Measurements from ENCODE around the gene GNPDA1.

Gene GNPDA1

DNA sequence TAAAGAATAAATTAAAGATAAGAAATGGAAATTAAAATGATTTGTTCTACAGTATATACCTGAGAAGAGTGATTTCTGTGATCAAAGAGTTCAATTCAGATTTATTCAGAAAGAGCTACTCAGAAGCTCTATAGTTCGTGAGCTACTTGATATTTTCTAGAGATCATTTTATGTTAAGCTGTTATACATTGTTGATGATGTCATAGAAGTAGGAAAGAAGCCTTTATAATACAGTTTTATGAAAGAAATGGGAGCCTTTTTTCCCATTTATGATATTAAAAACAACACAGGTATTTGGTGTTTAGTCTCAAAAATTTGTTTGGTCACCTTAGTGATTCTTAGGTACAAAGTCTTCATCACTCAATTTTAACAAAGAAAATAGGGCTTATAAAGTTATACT lies 23.1 kb downstream of the GNPDA1 start:
- no peak for DNase-seq

DNA sequence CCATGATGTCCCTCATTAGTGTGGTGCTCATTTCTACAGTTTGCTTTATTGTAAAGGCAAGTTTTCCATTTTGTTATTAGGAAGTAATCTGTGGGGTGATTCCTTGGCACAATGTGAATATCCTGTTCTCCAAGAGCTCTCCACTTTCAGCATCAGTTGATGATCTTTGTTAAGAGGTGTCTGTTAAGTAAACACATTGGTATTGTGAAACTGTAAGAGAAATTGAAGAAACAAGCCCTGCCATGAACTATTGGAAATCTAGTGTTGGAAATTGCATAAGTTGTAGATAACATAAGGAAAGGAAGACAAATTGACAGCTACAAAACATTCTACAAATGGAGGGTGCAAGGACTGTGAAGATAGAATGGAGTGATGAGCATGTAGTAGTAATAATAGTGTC lies 26.8 kb downstream of the GNPDA1 start:
- DNase-seq = no peak

DNA sequence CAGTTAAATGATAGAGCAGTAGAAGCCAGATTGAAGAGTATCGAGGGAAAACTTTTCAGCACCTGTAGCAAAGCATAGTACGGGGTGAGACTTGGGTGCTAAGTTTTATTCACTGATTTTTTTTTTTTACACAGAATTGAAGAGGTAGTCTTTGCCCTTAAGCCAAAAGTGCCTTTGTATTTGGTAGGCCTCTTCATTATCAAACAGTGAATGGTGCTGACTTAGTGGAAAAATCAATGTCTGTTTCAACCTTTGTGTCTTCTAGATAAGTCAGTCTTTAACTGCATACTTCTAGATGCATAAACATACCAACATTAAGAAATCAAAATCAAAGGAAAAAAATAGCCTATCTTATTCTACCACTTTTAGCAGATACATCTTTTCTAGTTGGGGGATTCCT lies 30.2 kb downstream of the GNPDA1 start:
- DNase-seq = no peak

DNA sequence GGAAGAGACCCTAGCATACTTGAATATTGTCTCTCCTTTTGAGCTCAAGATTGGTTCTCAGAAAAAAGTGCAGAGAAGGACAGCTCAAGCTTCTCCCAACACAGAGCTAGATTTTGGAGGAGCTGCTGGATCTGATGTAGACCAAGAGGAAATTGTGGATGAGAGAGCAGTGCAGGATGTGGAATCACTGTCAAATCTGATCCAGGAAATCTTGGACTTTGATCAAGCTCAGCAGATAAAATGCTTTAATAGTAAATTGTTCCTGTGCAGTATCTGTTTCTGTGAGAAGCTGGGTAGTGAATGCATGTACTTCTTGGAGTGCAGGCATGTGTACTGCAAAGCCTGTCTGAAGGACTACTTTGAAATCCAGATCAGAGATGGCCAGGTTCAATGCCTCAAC lies 34.4 kb downstream of the GNPDA1 start:
- DNase-seq = no peak

DNA sequence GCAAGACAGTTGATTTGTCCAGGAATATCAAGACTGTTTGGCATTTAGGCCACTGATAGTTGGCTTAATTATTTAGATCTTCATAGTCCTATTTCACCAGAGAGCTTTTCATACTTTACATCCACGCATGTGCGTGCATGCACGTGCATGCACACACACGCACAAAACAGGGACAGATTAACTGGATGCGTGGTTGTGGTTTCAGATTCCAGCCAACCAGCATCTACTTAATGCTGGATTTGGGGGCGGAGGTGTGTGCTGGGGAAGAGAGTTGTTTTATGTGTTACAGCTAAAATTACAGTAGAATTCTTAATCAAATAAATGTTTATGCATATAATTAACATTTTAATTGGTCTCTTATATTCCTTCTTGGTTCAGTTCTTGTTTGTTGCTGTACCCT lies 36.7 kb downstream of the GNPDA1 start:
- no peak for DNase-seq

DNA sequence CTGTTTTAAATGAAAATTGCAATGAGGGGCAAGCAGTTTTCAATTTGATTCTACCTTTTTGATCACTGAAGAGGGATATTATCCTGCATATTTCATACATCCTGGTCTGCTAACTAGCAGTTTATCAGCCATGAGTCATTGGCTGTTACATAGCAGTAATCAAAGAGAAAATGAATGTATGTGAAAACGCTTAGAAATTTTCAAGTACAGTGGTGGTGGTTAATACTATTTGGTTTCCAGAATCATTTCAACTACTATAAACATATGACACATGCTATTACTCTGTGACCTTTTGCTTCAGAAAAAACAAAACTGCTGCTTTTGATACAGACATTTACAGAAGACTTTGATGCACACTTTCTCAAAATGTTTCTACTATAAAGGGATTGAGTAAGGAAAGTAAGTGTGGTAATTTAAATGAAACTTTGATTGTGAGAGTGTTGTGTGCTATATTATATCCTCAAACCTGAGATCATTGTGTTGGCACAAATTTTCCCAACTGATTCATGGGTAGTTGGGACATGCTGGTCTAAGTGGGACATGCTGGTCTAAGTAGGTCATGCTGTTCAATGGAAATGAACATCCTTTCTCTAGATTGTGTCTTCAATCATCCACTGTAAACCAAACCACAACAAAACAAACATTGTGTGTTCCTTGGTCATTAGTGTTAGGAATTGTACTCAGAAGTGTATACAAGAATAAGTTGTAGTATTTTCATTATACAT lies 38.8 kb downstream of the GNPDA1 start:
- no peak for DNase-seq

DNA sequence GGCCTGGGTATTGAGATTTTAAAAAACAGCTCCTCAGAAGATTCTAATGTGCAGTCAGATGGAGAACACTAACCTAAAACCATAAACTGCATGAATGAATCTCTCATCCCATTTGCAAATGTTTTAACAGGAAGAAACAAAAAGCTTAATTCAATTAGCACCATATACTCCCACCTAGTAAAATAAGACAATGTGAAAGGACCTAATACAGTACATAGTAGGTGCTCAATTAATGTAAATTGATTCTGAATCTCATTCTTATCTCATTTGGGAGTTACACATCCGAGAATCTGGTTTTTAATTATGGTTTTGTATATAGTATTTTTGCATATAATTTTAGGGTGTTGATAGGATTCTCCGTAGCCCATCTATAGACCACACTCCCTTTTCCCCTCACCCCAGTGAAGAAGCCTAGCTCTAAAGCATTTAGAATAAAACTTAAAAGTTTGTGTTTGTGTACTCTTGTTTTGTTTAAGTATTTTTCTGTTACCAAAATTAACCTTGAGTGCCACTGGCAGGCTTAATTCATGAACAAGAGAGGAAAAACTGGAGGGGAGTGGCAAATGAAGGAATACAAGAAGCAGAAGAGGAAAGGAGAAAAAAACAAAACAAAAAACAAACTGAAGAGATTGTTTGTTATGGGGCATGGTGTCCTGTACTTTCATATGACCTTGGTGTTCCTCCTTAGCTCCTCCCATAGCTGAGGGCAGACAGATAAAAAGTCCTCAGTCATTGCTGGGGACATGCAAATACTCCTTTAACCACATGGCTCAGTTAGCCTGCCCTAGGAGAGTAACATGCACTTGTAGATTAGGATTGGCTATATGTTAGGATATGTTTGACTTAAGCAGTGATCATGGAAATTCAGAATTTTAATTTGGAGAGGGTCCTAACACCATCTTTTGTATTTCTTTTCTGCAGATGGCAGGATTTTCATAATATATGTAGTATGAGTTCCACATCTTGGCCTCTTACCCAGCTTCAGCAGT lies 42.8 kb downstream of the GNPDA1 start:
- no peak for DNase-seq

DNA sequence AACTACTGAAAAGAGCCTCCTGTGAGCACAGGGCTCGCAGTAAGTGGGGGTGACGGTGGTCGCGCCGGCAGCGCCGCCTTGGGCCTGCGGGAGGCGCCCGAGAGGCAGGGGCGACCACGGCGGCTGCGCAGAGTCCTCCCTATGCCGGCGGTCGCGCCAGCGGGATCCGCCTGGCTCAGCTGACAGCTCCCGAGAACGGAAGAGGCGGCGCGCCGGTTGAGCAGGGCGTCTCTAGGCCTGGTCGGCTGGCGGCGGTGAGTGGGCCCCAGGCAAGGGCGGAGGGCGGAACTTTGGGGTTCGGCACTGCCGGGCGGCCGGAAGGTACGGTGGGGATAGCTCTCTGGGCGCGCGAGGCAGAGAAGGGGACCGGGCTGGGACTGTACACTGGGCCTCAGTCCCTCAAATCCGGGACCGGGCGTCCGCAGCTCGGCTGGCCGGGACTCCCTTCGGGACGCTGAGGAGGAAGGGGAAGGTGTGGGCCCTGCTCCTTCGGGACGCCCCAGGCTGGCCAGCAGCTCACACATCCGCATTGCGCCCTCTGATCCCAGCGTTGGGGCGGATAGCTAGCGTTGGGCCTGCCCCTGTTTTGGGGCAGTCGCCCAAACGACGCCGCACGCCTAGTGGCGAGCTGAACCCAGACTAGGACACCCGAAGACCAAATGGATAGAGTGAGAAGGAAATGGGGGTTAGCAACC lies 43.8 kb downstream of the GNPDA1 start, which contains the start of gene RNF14:
Gene RNF14 (plus strand): TSS at position 192 of the 695 bp plus-strand sequence. CDS start 4,484 bp downstream, outside the sequence.
- DNase-seq = peak; percentile 83

DNA sequence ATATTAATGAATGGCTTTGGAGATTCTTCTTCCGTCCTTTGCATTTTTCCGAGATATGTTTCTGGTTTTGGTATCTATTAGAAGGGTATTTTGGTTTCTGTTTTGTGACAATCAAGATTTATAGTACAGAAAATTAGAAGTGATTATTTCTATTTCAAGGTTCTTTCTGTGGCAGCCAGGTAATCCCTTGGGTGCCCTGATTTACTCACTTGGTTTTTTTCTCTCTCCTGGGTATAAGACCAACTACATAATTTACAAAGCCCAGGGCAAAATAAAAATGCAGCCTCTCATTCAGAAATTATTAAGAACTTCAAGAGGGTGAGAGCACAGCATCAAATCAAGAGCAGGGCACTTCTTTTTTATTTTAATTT lies 45.9 kb downstream of the GNPDA1 start:
- DNase-seq = no peak

DNA sequence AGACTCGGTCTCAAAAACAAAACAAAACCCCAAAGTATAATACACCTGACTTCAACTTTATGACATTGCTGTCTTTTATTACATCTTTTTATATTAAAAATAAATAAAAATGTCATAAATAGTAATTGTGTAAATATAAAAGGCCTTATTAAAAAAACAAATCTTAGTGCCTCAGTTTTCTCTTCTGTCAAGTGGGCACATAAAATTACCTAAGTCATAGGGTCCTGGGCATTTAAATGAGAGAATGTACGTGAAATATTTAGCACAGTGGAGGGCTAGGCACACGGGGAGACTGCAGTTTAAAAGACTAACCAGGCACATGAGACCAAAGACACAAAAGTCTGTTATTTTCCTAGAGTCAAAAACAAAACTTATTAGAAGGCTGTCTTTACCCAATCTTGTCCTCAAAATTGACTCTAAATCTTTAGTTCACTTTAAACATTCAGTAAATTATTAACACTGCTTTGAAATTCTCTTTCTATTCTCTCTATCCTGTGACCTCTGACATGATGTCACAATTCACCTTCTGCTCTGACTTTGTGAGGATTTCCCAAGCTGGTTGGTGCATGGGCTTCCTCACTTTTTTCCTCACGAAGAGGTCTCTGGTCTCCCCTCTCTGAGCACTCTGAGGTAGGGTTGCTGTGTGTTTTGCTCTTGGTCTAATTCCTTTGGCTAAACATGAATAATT lies 46.4 kb downstream of the GNPDA1 start:
- no peak for DNase-seq

DNA sequence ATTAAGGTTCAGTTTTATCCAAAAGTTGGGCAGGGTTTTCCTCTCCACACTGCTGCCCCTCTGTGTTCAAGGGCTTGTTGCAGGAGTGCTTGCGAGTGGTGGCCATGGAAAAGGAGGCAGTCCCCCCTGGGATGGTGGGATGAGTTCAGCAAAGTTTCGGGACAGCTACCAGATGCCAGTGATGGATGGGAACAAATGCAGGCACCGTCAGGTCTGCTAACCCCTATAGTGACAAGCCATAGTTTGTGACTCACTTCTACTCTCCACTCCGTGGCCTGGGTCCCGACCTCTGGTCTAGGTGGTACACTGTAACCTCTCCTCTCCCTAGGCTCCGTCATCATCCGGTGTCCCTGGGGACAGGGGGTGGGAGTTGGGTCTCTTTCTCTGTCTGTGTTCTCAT lies 47.8 kb downstream of the GNPDA1 start:
- no peak for DNase-seq

DNA sequence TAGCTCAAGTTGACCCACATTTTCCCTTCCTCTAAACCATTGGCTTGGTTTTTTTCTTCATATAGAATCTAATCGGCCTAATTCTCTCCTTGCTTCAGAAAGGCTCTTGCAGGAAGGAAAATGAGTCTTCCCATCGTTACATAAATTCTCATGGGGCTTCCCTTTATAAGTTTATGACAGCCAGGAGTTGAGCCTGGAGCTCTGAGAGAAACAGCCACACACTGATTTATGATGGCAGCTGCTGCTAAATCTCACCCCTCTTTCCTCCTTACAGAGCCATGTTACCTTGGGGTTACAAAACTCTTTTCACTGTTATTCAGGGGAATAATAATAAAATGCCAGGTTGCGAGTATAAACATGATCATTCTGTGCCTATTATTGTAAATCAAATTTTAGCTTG lies 49.1 kb downstream of the GNPDA1 start:
- no peak for DNase-seq

DNA sequence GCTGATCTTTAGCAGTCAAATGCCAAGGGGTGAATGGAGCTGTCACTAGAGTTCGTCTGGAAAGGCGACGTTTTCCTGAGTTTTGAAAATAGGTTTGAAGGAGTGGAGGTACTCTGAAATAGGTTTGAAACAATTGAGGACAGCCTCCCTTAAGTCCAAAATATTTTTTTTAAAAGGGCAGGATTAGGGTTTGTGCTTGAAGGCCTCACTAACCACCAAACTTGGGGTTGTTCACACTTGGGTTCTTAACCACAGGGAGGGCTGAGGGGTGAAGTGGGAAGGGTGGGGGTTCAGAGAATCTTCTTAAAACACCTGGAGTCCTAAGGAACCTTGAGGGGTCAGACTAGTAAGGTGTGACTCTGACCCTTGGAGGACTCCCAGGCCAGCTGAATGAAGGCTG lies 51.4 kb downstream of the GNPDA1 start:
- no peak for DNase-seq

DNA sequence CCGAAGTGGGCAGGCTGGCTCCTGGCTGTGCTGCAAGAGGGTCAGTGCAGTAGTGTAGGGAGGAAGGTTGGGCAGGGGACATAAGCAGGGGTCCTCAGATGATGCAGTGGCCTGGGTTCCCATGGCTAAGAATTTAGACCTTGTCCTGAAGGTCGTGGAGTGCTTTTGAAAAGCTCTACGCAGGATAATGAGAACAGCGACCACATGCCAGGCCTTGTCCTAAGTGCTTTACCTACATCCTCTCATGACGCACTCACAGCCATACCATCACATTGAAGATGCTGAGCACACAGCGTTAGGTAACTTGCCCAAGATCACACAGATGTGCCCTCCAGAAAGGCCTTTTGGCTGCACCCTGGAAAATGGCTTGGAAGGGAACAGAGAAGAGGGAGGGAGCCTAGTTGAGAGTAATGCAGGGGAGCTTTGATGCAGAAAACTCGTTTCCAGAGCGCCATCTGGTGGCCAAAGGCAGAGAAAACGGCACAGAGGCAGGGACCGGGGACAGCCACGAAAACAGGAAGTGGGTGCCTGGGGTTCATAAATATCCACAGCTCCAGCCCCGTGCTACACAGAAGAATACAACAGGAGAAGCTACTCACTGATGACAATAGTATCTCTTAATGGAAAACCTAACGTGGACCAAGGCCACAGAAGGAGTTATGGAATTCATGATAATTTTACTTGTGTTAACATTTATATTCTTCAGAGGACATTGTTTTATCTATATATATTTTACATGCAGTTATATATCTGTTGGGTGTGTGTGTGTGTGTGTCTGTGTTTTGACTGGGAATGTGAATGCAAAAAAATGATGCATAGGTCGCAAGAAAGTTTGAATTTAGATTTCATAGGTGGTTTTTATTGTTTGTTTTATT lies 52.1 kb downstream of the GNPDA1 start:
- no peak for DNase-seq

DNA sequence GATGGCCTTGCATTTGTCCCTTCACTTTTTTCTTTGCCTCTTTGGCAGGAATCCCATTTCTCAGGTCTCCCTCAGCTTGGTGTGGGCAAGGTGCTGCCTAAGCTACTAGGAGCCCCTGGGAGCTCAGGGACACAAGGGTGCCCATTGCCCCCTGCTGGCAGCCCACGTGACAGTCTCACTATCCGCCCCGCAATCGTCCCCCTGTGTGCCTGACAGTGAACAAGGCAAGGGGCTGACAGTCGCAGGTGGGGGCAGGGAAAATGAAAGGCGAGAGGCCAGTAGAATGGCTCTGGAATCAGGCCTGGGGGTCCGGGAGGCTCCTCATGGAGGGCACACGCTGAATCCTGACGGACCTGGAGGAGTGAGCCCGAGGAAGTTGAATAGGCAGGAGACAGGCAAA lies 52.8 kb downstream of the GNPDA1 start:
- DNase-seq = no peak

DNA sequence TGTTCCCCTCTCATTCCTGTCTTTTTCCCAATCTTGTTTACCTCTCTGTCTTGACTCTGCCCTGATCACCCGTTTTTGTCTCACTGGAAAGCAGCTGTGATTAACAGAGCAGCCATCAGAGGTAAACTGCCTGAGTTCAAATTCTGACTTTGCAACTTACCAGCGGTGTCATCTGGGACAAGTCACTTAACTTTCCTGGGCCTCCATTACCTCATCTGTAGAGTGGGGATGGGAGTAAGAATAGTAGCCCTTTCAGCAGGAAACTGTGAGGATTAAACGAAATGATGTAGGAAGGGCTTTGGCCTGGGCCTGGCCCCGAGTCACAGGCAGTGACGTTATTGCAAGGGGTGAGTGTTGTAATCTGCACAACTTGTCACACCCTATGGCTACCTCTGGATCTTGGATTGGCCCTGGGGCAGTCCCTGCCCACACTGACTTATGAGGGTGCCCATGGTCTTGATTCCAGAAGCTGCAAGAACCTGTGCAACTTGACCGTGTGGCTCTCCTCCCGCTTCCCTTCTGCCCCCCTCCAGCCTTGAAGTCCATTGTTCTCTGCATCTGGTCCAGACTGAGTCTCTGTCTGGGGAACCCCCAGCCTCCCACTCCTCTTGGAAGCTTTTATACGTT lies 54.2 kb downstream of the GNPDA1 start:
- DNase-seq = no peak

DNA sequence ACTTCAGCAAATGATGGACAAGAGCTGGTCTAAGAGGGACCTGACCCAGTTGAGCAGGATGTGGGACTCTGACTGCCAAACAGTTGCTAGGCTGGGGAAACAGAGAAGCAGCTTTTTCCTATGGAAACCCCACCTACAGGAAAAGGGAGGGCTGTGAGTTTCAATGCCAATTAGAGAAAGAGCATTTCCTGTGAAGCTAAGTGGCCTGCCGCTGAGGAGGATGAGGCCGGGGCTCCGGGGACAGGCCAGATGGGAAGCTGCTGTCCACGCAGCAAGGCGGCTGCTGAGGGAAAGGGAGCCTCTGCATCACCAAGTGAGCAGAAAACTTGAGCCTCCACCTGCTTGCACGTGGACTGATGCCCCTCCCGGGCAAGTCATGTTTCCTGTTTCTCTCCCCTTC lies 54.7 kb downstream of the GNPDA1 start, which contains the start of gene PCDH12:
Gene PCDH12 (minus strand): TSS at position 90 of the 400 bp plus-strand sequence. CDS start 351 bp downstream, outside the sequence.
- peak; percentile 20 for DNase-seq

DNA sequence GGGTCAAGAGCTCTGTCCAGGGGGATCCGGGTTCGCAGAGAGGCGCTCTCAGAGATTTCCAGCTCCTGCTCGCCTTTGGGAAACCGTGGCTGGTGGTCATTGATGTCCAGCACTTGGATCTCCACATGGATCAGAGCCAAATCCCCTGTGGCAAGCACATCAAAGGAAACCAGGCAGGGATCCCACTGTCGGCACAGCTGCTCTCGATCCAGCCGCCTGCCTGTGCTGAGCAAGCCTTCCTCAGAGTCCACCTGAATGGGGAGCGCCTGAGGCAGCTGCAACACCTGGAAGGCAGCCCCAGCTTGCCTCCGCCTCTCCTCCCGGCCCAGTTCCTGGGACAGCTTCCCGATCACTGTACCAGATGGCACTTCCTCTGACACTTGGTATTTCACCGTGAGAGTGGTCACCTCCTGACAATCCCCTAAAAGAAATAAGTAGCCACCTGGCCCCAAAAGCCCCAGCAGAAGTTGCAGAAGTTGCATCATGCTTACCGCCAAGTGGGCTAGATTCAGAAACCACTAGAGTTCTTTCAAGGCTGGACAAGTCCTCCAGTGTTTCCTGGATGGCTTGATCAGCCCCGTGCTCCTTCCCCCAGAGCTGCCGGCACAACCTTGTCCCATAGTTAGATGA lies 55.3 kb downstream of the GNPDA1 start:
- peak; percentile 17 for DNase-seq

DNA sequence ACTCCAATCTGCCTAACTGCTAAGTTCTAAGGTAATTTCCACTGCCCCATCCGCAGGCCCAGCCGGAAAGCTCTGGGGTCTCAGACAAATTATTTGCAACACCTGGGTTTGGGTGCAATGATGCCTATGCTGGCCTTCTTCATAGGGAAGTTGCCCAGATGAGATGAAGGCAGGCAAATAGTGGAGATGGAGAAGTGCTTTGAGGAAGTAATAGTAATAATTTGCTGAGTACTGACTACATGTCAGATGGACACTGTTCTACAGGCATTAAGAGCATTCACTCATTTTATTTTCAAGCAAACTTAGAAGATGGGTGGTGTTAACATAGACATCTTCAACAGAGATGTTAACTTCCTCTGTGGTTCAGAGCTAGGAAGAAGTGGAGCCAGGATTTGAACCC lies 58.6 kb downstream of the GNPDA1 start:
- no peak for DNase-seq

DNA sequence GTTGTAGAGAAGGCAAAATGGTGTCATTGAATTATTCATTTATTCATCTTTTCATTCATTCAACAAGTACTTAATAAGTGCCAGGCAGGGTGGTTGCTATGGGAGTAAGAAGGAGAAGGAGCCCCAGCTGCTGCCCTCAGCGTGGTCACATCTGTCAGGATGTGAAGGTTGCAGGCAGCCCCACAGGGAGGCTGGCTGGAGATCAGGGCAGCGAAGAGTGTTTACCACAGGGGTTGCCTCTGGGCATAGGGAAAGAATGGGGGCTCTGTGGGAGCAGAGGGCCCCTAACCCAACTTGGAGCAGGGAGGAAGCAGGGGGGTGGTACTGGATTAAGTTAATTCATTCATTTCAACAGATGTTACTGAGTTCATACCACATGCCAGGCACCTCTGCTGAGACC lies 60.8 kb downstream of the GNPDA1 start:
- DNase-seq = no peak

DNA sequence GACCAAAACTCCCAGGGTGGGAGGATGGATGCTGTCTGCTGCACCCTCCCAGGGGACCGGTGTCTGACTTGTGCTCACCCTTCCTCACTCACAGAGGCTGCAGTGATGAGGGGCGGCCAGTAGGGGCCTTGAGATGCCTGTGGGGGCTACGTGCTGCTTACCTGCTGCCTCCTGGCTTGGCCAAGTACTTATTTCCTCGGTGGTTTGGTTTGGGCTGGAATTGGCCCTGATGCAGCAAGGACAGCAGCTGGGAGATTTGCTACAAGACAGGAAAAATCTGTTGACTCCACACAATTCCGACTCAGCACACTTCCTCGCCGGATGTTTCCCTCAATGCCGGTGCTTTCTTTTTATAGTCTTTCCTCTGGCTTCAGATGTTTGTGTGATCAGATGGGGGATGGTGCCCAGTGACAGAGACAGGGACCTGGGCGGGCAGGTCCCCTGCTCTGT lies 61.5 kb downstream of the GNPDA1 start:
- DNase-seq = no peak
